Astrocyte (in vitro differentiated cells and primary cell): ENCODE results near the gene PPIP5K1. TPM values are rescaled to one million over a fixed set of nuclear protein-coding genes. Genes with fewer than 3 reads are reported as not detected.

Source experiments
- DNase-seq: peaks from one replicate; pipeline ENCODE4 v3.0.0-alpha.2; 2010; ENCODE audit warnings: low read depth
- FAIRE-seq: peaks from 2 replicates; lab custom pipeline; 2011; peaks lifted over from hg19 to GRCh38; lab: Jason Lieb, UNC
- H2AFZ ChIP-seq: 2 replicates; pipeline ENCODE4 v1.6.0; 2012; ENCODE audit warnings: low read depth, low read length, inconsistent platforms
- H3K27ac ChIP-seq: 2 replicates; pipeline ENCODE4 v1.5.1; 2011; ENCODE audit warnings: low read depth, low read length, inconsistent platforms
- H3K27me3 ChIP-seq: 2 replicates; pipeline ENCODE4 v1.6.0; 2011; ENCODE audit warnings: low read length, inconsistent platforms; ENCODE audit not compliant: insufficient read depth
- H3K36me3 ChIP-seq: 2 replicates; pipeline ENCODE4 v1.5.1; 2011; ENCODE audit warnings: low read length, inconsistent platforms; ENCODE audit not compliant: insufficient read depth
- H3K4me1 ChIP-seq: 2 replicates; pipeline ENCODE4 v1.5.1; 2011; ENCODE audit warnings: low read length, inconsistent platforms; ENCODE audit not compliant: insufficient read depth
- H3K4me2 ChIP-seq: 2 replicates; pipeline ENCODE4 v1.6.0; 2012; ENCODE audit warnings: low read length, inconsistent platforms
- H3K4me3 ChIP-seq: 2 replicates; pipeline ENCODE4 v1.5.1; 2011; ENCODE audit warnings: low read depth, mild to moderate bottlenecking, low read length, inconsistent platforms; ENCODE audit not compliant: insufficient read depth
- H3K79me2 ChIP-seq: 2 replicates; pipeline ENCODE4 v1.6.0; 2012; ENCODE audit warnings: mild to moderate bottlenecking, low read length, inconsistent platforms; ENCODE audit not compliant: insufficient read depth
- H3K9ac ChIP-seq: 2 replicates; pipeline ENCODE4 v1.6.0; 2012; ENCODE audit warnings: mild to moderate bottlenecking, low read length, inconsistent platforms
- H3K9me3 ChIP-seq: 2 replicates; pipeline ENCODE4 v1.5.1; 2012; ENCODE audit warnings: low read depth, mild to moderate bottlenecking, low read length, inconsistent platforms; ENCODE audit not compliant: insufficient read depth
- H4K20me1 ChIP-seq: 2 replicates; pipeline ENCODE4 v1.6.0; 2012; ENCODE audit warnings: low read length, inconsistent platforms; ENCODE audit not compliant: insufficient read depth
- H3K27ac Mint-ChIP-seq: one replicate; pipeline ENCODE4 v1.8.0; 2021; ENCODE audit warnings: mild to moderate bottlenecking, mixed read lengths; ENCODE audit not compliant: unreplicated experiment
- H3K27me3 Mint-ChIP-seq: one replicate; pipeline ENCODE4 v1.8.0; 2021; ENCODE audit warnings: low read depth, mixed read lengths; ENCODE audit not compliant: unreplicated experiment
- H3K36me3 Mint-ChIP-seq: one replicate; pipeline ENCODE4 v1.8.0; 2021; ENCODE audit warnings: low read depth, mixed read lengths; ENCODE audit not compliant: unreplicated experiment
- H3K4me1 Mint-ChIP-seq: one replicate; pipeline ENCODE4 v1.8.0; 2021; ENCODE audit warnings: low read depth, mixed read lengths; ENCODE audit not compliant: unreplicated experiment
- H3K4me3 Mint-ChIP-seq: one replicate; pipeline ENCODE4 v1.8.0; 2021; ENCODE audit warnings: mild to moderate bottlenecking, moderate library complexity, mixed read lengths; ENCODE audit not compliant: unreplicated experiment
- H3K9me3 Mint-ChIP-seq: one replicate; pipeline ENCODE4 v1.8.0; 2021; ENCODE audit warnings: mild to moderate bottlenecking, mixed read lengths; ENCODE audit not compliant: unreplicated experiment
- CTCF ChIP-seq: IDR thresholded peaks from 2 replicates; pipeline ENCODE4 v1.5.1; 2011; ENCODE audit warnings: low read depth, mild to moderate bottlenecking, inconsistent platforms, low read length, moderate library complexity; ENCODE audit not compliant: insufficient read depth
- EZH2 ChIP-seq: IDR thresholded peaks from 2 replicates; pipeline ENCODE4 v1.6.1; 2012; ENCODE audit warnings: mild to moderate bottlenecking, low read length, inconsistent platforms; ENCODE audit not compliant: insufficient read depth
- total RNA-seq: library from RNA; stranded (reverse); gene quantifications from 2 replicates; pipeline ENCODE4 v1.2.1, GENCODE V29; 2021

The PPIP5K1 gene
- total RNA-seq, 1 donor from 2014 or later = 21.4 TPM

GRCh38 chr15:43527016-43527801 lies 62.8 kb downstream of the PPIP5K1 start:
- no peaks in the 10 kb centered on the region for H3K4me1 ChIP-seq
- H3K4me2 ChIP-seq = no peak overlapping the region
- H2AFZ ChIP-seq = no peak overlapping the region
- H3K4me3 Mint-ChIP-seq = no peak overlapping the region
- H3K9me3 ChIP-seq = no peaks in the 10 kb centered on the region
- H3K36me3 ChIP-seq = peaks cover 33% of the 10 kb centered on the region
- TF ChIP-seq CTCF (no peak), EZH2 (no peak)
- DNase-seq = no peak
- peaks cover 8% of the 10 kb centered on the region for H3K9me3 Mint-ChIP-seq
- no peak overlapping the region for H3K27ac Mint-ChIP-seq
- no peaks in the 10 kb centered on the region for H3K79me2 ChIP-seq
- H3K36me3 Mint-ChIP-seq = peaks cover 66% of the 10 kb centered on the region
- H3K27me3 Mint-ChIP-seq = no peaks in the 10 kb centered on the region
- peaks cover 13% of the 10 kb centered on the region for H3K4me1 Mint-ChIP-seq
- H4K20me1 ChIP-seq = peaks cover 53% of the 10 kb centered on the region
- H3K27ac ChIP-seq = no peak overlapping the region
- no peak overlapping the region for H3K9ac ChIP-seq
- no peak overlapping the region for H3K4me3 ChIP-seq
- FAIRE-seq = no peak
- no peaks in the 10 kb centered on the region for H3K27me3 ChIP-seq

- H3K27me3 Mint-ChIP-seq = no peaks in the 10 kb centered on the region
- Histone ChIP-seq H3K4me2 (no peak overlapping the region), H3K4me1 (no peaks in the 10 kb centered on the region), H2AFZ (no peak overlapping the region), H3K79me2 (no peaks in the 10 kb centered on the region), H3K9ac (no peak overlapping the region), H3K27ac (no peak overlapping the region), H3K27me3 (no peaks in the 10 kb centered on the region), H3K36me3 (peaks cover 41% of the 10 kb centered on the region), H3K9me3 (no peaks in the 10 kb centered on the region), H4K20me1 (peaks cover 61% of the 10 kb centered on the region), H3K4me3 (no peak overlapping the region)
- TF ChIP-seq CTCF (no peak), EZH2 (no peak)
- DNase-seq (no peak), FAIRE-seq (no peak)
- H3K4me3 Mint-ChIP-seq = no peak overlapping the region
- H3K36me3 Mint-ChIP-seq = peaks cover 72% of the 10 kb centered on the region
- H3K4me1 Mint-ChIP-seq = peaks cover 10% of the 10 kb centered on the region
- peak overlapping the region; percentile 59 for H3K27ac Mint-ChIP-seq
- peaks cover 8% of the 10 kb centered on the region for H3K9me3 Mint-ChIP-seq
These were observed 63.6 kb downstream of the PPIP5K1 start for GRCh38 chr15:43526261-43526930.

GRCh38 chr15:43525131-43525530 lies 64.9 kb downstream of the PPIP5K1 start:
- peaks cover 73% of the 10 kb centered on the region for H3K36me3 Mint-ChIP-seq

More at GRCh38 chr15:43525131-43525530, 64.9 kb downstream of the PPIP5K1 start:
- no peak for DNase-seq
- no peaks in the 10 kb centered on the region for H3K27me3 ChIP-seq
- Mint-ChIP-seq H3K27ac (no peak overlapping the region), H3K27me3 (no peaks in the 10 kb centered on the region), H3K4me1 (peaks cover 5% of the 10 kb centered on the region), H3K9me3 (peaks cover 8% of the 10 kb centered on the region), H3K4me3 (peak overlapping the region; percentile 14)
- H3K4me1 ChIP-seq = no peaks in the 10 kb centered on the region
- TF ChIP-seq EZH2 (no peak), CTCF (no peak)
- H3K27ac ChIP-seq = no peak overlapping the region
- H3K36me3 ChIP-seq = peaks cover 51% of the 10 kb centered on the region
- peaks cover 73% of the 10 kb centered on the region for H4K20me1 ChIP-seq
- H3K4me3 ChIP-seq = no peak overlapping the region
- H3K4me2 ChIP-seq = no peak overlapping the region
- no peaks in the 10 kb centered on the region for H3K9me3 ChIP-seq
- no peak overlapping the region for H2AFZ ChIP-seq
- no peak for FAIRE-seq
- H3K79me2 ChIP-seq = peaks cover 5% of the 10 kb centered on the region
- no peak overlapping the region for H3K9ac ChIP-seq
